Memory B cell (primary cell): ENCODE measurements around the gene TMEM266.

ENCODE experiments used
- ATAC-seq: fragments of 150-1000 bp; cut with Tn5 transposase; 2 replicates; pipeline ENCODE4 v1.10.0; 2021; ENCODE audit warnings: low read depth, mild to moderate bottlenecking, moderate library complexity
- DNase-seq, 2 donors: peaks; one replicate each; pipeline ENCODE4 v3.0.0; 2022; ENCODE audit warnings: low spot score in 2 of 2
- H3K27ac Mint-ChIP-seq: one replicate; pipeline ENCODE4 v1.8.0; 2022; ENCODE audit warnings: mild to moderate bottlenecking, moderate library complexity, mixed read lengths
- H3K27me3 Mint-ChIP-seq: one replicate; pipeline ENCODE4 v1.8.0; 2022; ENCODE audit warnings: mixed read lengths
- H3K36me3 Mint-ChIP-seq: one replicate; pipeline ENCODE4 v1.8.0; 2022; ENCODE audit warnings: mild to moderate bottlenecking, mixed read lengths
- H3K4me1 Mint-ChIP-seq: one replicate; pipeline ENCODE4 v1.8.0; 2022; ENCODE audit warnings: mixed read lengths
- H3K4me3 Mint-ChIP-seq: one replicate; pipeline ENCODE4 v1.8.0; 2022; ENCODE audit warnings: mild to moderate bottlenecking, moderate library complexity, mixed read lengths
- H3K9me3 Mint-ChIP-seq: one replicate; pipeline ENCODE4 v1.8.0; 2022; ENCODE audit warnings: mixed read lengths

The TMEM266 gene

DNA sequence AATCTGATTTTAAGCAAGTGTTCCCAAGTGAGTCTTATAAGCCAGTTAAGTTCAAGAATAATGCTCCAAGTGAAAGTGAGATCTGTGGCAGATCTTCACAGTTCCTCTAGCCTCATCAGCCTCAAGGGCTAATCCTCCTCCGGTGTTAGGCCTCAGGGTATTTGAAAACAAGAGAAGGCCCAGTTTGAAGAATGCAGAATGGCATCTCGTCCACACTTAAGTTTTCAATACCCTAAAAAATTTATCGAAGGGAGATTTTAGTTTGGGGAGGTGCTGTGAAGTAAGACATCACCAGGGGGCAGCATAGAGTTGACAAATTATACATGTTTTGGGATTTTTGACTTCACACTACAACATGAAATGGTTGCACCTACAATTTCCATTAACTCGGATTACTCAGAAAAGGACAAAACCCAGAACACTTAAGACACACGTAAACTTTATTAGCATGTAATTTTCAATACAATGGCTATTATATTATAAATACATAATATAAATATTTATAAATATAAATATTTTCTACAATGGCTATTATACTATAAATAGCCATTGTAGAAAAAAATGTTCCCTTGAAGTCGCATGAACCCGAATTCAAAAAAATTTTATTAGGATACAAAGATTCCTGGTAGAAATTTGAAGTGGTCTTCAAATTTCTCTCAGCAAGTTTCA is 2.3 kb upstream of the TMEM266 start:
- peaks cover 24% of the 10 kb centered on the region for H3K4me1 Mint-ChIP-seq
- peak; percentile 37 to 42 for DNase-seq
- H3K9me3 Mint-ChIP-seq = no peaks in the 10 kb centered on the region
- H3K27me3 Mint-ChIP-seq = peaks cover 1% of the 10 kb centered on the region
- peak overlapping the region; percentile 56 for H3K4me3 Mint-ChIP-seq
- no peaks in the 10 kb centered on the region for H3K36me3 Mint-ChIP-seq
- ATAC-seq = peak; percentile 9
- H3K27ac Mint-ChIP-seq = peak overlapping the region; percentile 67

- Mint-ChIP-seq H3K4me1 (peaks cover 24% of the 10 kb centered on the region), H3K36me3 (no peaks in the 10 kb centered on the region), H3K27ac (peak overlapping the region; percentile 43), H3K9me3 (no peaks in the 10 kb centered on the region), H3K27me3 (peaks cover 1% of the 10 kb centered on the region), H3K4me3 (peak overlapping the region; percentile 80)
- ATAC-seq (no peak), DNase-seq (peak; percentile 4 to 15)
Measured at GRCh38 chr15:76058714-76059319, 968 bp upstream of the TMEM266 start.

GRCh38 chr15:76060118-76060989 is 569 bp downstream of the TMEM266 start:
- no peak overlapping the region for H3K27ac Mint-ChIP-seq
- ATAC-seq (peak; percentile 57), DNase-seq (peak; percentile 39 to 46)
- H3K27me3 Mint-ChIP-seq = peaks cover 5% of the 10 kb centered on the region
- H3K4me3 Mint-ChIP-seq = peak overlapping the region; percentile 89
- no peaks in the 10 kb centered on the region for H3K36me3 Mint-ChIP-seq
- H3K4me1 Mint-ChIP-seq = peaks cover 24% of the 10 kb centered on the region
- no peaks in the 10 kb centered on the region for H3K9me3 Mint-ChIP-seq

- ATAC-seq (no peak), DNase-seq (no peak)
- Mint-ChIP-seq H3K4me1 (peaks cover 21% of the 10 kb centered on the region), H3K36me3 (no peaks in the 10 kb centered on the region), H3K27me3 (peaks cover 5% of the 10 kb centered on the region), H3K4me3 (no peak overlapping the region), H3K27ac (no peak overlapping the region), H3K9me3 (no peaks in the 10 kb centered on the region)
Measured at GRCh38 chr15:76061700-76062099, 1.9 kb downstream of the TMEM266 start.

DNA sequence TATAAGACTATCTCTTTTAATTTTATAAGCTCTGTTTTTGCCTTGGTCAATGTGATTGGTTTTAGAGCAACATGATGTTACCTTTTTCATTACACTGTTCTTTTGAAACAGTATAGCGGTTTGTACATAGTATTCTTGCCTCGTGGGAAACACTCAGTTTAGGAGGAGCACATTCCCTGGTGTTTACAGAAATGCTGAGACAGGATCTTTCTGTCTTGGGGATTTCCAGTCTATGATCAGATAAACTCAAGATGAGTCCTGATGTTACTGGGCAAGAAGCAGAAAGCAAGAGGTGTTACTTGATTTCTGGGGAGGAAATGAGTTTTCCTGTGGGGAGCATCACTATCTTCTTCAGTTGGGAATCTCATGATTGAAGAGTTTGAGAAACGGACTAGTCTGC is 2.5 kb downstream of the TMEM266 start:
- ATAC-seq (no peak), DNase-seq (no peak)
- no peaks in the 10 kb centered on the region for H3K36me3 Mint-ChIP-seq
- no peak overlapping the region for H3K27ac Mint-ChIP-seq
- H3K9me3 Mint-ChIP-seq = no peaks in the 10 kb centered on the region
- no peak overlapping the region for H3K4me3 Mint-ChIP-seq
- H3K4me1 Mint-ChIP-seq = peaks cover 15% of the 10 kb centered on the region
- peaks cover 5% of the 10 kb centered on the region for H3K27me3 Mint-ChIP-seq

DNA sequence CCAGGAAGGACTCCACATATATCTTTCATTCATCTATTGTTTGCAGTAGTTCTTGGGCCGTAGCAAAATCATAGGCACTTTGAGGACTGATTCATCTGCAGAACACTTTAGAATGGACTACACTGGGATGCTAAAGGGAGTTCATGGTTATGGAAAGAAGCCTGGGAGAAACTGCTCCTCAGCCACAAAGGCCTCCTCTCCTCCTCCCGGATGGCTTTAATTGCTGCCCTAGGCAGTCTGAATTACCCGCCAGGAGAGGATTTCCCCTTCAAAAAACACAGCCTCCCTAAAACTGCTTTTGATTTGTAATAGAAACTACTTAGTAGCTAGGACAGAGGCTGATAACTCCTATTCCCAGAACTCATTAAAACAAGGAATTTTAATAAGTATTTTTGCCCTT is 4.6 kb downstream of the TMEM266 start:
- no peak overlapping the region for H3K27ac Mint-ChIP-seq
- H3K4me1 Mint-ChIP-seq = peaks cover 8% of the 10 kb centered on the region
- H3K36me3 Mint-ChIP-seq = no peaks in the 10 kb centered on the region
- H3K4me3 Mint-ChIP-seq = no peak overlapping the region
- DNase-seq (no peak), ATAC-seq (no peak)
- H3K9me3 Mint-ChIP-seq = no peaks in the 10 kb centered on the region
- H3K27me3 Mint-ChIP-seq = peaks cover 5% of the 10 kb centered on the region

- Mint-ChIP-seq H3K27me3 (peaks cover 5% of the 10 kb centered on the region), H3K36me3 (no peaks in the 10 kb centered on the region), H3K9me3 (no peaks in the 10 kb centered on the region), H3K27ac (no peak overlapping the region), H3K4me1 (peaks cover 6% of the 10 kb centered on the region), H3K4me3 (no peak overlapping the region)
- no peak for DNase-seq
- no peak for ATAC-seq
Measured at GRCh38 chr15:76065245-76065644, 5.5 kb downstream of the TMEM266 start.

GRCh38 chr15:76065793-76066192 is 6.0 kb downstream of the TMEM266 start:
- DNase-seq (no peak), ATAC-seq (no peak)
- Mint-ChIP-seq H3K9me3 (no peaks in the 10 kb centered on the region), H3K4me1 (peaks cover 3% of the 10 kb centered on the region), H3K36me3 (no peaks in the 10 kb centered on the region), H3K4me3 (no peak overlapping the region), H3K27ac (no peak overlapping the region), H3K27me3 (peaks cover 5% of the 10 kb centered on the region)

- ATAC-seq = no peak
- H3K27ac Mint-ChIP-seq = no peak overlapping the region
- no peaks in the 10 kb centered on the region for H3K36me3 Mint-ChIP-seq
- no peaks in the 10 kb centered on the region for H3K9me3 Mint-ChIP-seq
- H3K27me3 Mint-ChIP-seq = peaks cover 4% of the 10 kb centered on the region
- H3K4me3 Mint-ChIP-seq = no peak overlapping the region
- H3K4me1 Mint-ChIP-seq = no peaks in the 10 kb centered on the region
- DNase-seq = no peak
Measured at GRCh38 chr15:76070192-76070591, 10.4 kb downstream of the TMEM266 start.

GRCh38 chr15:76070921-76071635 is 11.3 kb downstream of the TMEM266 start:
- no peaks in the 10 kb centered on the region for H3K4me1 Mint-ChIP-seq
- no peak overlapping the region for H3K27ac Mint-ChIP-seq
- H3K9me3 Mint-ChIP-seq = no peaks in the 10 kb centered on the region
- H3K36me3 Mint-ChIP-seq = no peaks in the 10 kb centered on the region
- DNase-seq (no peak), ATAC-seq (no peak)
- peaks cover 3% of the 10 kb centered on the region for H3K27me3 Mint-ChIP-seq
- no peak overlapping the region for H3K4me3 Mint-ChIP-seq

DNA sequence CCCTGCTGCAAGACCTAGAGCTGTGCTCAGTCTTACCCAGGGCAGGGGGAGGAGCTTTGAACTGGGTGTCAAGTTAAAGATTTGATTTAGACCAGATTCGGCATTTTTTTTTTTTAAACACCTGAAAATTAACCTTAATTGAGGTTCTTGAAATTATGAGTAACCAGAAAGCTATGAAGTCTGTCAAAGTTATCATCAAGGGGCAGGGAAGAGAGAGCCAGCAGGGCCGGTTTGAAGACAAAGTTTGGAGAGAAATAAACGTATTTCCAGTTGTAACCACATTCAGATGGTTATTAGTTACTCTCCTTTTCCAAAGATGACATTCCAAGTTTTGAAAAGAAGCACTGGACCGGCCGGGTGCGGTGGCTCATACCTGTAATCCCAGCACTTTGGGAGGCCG is 12.0 kb downstream of the TMEM266 start:
- Mint-ChIP-seq H3K4me3 (no peak overlapping the region), H3K4me1 (no peaks in the 10 kb centered on the region), H3K9me3 (no peaks in the 10 kb centered on the region), H3K36me3 (no peaks in the 10 kb centered on the region), H3K27ac (no peak overlapping the region), H3K27me3 (peaks cover 3% of the 10 kb centered on the region)
- no peak for DNase-seq
- ATAC-seq = no peak

DNA sequence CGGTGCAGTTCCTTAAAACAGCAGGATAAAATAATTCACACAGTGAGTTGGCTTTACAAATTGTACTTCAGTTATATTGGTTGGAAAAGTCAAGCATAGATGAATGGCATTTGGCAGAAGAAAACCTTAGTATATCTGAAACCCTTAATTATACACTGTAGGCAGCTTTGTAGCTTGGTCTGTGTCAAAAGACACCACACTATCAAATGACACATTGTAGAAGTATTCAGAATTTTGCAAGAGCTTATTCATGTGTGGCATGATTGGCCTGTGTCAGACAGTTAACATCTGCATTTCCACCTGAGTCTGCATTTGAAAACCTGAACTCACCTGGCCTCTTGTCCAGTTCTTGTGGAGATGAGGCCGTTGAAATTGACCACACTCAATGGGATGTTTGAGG is 13.8 kb downstream of the TMEM266 start:
- Mint-ChIP-seq H3K4me1 (no peaks in the 10 kb centered on the region), H3K27ac (no peak overlapping the region), H3K9me3 (no peaks in the 10 kb centered on the region), H3K27me3 (peaks cover 3% of the 10 kb centered on the region), H3K4me3 (no peak overlapping the region), H3K36me3 (no peaks in the 10 kb centered on the region)
- no peak for DNase-seq
- ATAC-seq = no peak

GRCh38 chr15:76075046-76075445 is 15.3 kb downstream of the TMEM266 start:
- no peaks in the 10 kb centered on the region for H3K9me3 Mint-ChIP-seq
- no peaks in the 10 kb centered on the region for H3K4me1 Mint-ChIP-seq
- no peak for DNase-seq
- no peak overlapping the region for H3K4me3 Mint-ChIP-seq
- H3K27me3 Mint-ChIP-seq = peaks cover 3% of the 10 kb centered on the region
- ATAC-seq = no peak
- H3K27ac Mint-ChIP-seq = no peak overlapping the region
- no peaks in the 10 kb centered on the region for H3K36me3 Mint-ChIP-seq
